Caki2 (cell line): ENCODE measurements around the gene TATDN2. TPM values are rescaled to one million over a fixed set of nuclear protein-coding genes. Genes with fewer than 3 reads are reported as not detected.

Experiments
- DNase-seq: peaks from one replicate; pipeline ENCODE4 v3.0.0-alpha.2; 2015; ENCODE audit warnings: low read depth
- in situ Hi-C: cut with HindIII; loops from 2 replicates; pipeline ENCODE4 v1.10.0; 2016; ENCODE audit warnings: low sequenced_read_pairs, low pct_unique_long_range_greater_than_20kb, mixed read lengths
- total RNA-seq: library from RNA; depleted of rRNA; stranded (reverse); fragments of >200 nt; shearing (Covaris generic); gene quantifications from 2 replicates; pipeline ENCODE4 v1.2.3, GENCODE V29; 2014; ENCODE audit warnings: low replicate concordance

TATDN2 gene
- total RNA-seq, 1 experiment from 2014 or later = 10.1 TPM

DNA sequence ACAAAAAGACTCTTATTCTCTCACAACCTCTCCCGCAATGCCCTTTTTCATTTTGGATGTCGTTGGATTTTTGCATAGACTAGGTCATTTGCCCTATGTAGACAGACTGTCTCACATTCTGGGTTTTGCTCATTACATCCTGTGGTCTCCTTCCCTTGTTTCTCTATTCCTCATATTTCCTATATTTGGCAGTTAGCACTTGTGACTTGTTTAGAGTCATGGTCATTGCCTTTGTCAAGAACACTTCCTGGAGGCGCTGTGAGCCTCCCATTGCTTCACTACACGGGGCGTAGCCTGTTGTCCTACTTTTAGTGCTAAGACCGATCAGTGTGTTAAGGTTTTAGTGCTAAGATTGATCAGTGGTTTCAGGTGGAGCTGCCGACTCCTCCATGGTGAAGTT is 16.1 kb upstream of the TATDN2 start:
- no peak for DNase-seq
- in situ Hi-C loops = no loop called here

- in situ Hi-C loops = no loop called here
Measured at GRCh38 chr3:10233988-10234387, 14.3 kb upstream of the TATDN2 start.

DNA sequence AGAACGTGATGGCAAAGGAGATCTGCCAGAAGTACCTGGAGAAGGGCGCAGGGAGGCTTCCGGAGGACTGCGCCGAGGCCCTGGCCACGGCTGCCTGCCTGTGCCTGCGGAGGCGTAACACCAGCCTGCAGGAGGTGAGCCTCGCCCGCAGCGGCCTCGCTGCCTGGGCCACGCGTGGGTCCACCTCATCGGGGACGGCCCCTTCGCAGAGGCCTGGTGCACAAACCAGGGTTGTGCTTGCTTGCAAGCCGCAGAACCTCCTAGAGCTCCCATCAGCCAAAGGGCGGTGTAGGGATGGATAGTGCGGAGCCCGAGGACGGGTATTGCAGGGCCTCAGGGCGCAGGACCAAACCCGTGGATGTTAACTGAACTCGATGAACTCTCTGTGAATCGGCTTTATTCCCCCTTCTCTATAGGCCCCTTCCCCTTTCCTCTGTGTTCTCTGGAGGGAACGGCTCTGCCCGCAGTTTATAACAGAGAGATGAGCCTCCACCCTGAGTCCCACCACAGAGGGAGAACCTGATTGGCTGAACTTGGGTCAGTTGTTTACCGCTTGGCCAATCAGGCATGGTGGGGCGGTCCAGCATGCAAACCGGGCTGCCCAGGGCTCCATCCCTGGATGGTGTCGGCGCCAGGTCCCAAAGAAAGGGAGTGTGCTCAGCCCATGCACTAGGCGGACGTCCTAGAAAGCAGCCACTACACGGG is 13.6 kb upstream of the TATDN2 start:
- no peak for DNase-seq
- in situ Hi-C loops = no loop called here

More at GRCh38 chr3:10233988-10234387, 14.3 kb upstream of the TATDN2 start:
- DNase-seq = no peak

DNA sequence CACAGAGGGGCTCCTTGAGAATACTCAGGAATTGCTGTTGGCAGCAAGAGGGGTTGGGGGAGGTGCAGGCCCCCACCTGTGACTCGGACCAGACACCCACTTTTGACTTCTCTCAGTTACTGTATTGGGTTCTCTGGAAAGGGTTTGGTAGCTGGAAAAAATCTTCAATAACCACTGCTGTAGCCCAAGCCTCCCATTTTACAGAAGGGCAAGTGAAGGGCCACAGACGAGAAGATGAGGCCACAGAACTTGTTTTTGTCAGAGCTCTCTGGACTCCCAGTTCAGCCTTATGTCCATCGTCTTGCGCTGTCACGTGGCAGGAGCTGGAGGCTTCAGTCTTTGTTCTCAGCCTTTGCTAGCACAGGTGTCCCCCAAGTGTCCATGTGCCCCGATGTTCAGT is 12.7 kb upstream of the TATDN2 start:
- in situ Hi-C loops = no loop called here
- DNase-seq = no peak

DNA sequence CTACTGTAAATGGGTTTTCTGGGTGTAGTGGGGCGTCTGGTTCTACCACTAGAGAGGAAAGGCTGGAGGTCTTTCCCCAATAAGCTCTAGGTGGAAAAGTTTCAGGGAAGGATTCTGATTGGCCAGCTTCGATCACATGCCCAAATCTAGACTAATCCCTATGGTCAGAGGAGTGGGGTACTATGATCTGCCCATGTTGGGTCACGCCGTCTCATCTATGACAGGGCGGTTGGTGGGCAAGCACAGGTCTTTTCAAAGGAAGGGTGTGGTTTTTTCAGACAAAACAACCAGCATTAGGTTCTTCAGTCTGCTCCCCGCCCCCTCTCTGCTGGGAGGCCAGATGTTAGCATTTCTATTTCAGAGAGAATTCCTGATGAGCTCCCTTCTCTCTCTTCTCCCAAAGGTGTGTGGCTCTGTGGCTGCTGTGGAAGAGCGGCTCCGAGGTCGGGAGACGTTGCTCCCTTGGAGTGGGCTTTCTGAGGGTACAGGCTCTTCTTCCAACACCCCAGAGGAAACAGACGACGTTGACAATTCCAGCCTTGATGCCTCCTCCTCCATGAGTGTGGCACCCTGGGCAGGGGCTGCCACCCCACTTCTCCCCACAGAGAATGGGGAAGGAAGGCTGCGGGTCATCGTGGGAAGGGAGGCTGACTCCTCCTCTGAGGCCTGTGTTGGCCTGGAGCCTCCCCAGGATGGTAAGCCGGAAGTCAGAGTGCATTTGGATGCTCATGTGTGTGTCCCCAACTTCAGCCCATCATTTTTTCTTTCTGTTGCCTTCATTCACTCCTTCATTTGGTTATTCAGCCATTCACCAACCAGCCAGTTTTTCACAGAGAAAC is 9.7 kb upstream of the TATDN2 start:
- no peak for DNase-seq
- in situ Hi-C loops = no loop called here

GRCh38 chr3:10240799-10241198 is 7.5 kb upstream of the TATDN2 start:
- in situ Hi-C loops = no loop called here
- DNase-seq = no peak

DNA sequence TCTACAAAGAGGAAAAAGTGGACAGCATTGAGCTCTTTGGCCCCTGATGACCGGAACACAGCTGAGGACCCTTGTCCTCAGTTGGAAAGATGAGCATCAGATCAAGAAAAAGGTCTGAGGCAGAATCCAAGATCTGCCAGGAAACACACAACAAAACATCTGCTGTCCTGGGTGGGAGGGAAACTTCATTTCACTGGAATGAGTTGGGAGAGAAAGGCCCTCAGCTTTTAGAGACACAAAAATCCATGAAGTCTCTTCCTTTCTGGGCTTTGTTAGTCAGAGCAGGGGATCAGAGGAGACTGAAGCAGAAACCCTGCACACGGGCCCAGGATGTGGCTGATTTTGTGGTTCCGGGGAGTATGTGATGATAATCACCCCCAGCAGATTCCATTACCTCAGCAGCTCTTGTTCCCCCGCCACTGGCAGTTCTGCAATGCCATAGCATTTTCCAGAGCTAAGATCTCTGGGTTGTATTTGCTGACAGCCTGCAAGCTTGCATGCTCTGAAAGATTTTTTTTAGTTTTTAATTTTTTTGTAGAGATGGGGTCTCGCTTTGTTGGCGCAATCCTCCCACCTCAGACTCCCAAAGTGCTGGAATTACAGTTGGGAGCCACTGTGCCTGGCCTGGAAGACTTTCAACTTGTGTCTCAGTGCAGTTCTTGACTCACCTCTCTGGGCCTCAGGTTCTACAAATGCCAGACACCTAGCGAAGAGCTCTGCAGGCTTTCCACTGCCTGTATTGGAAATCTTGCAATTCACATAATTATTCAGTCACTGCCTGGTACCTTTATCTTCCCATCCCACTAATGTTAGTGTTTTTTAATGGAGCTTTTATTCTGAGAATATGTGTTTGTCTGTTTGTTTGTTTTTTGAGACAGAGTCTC is 5.8 kb upstream of the TATDN2 start:
- DNase-seq = no peak
- in situ Hi-C loops = no loop called here

- no peak for DNase-seq
- in situ Hi-C loops = no loop called here
Measured at GRCh38 chr3:10244009-10244408, 4.2 kb upstream of the TATDN2 start.

- DNase-seq = no peak
- in situ Hi-C loops = no loop called here
Measured at GRCh38 chr3:10245081-10245712, 3.1 kb upstream of the TATDN2 start.

DNA sequence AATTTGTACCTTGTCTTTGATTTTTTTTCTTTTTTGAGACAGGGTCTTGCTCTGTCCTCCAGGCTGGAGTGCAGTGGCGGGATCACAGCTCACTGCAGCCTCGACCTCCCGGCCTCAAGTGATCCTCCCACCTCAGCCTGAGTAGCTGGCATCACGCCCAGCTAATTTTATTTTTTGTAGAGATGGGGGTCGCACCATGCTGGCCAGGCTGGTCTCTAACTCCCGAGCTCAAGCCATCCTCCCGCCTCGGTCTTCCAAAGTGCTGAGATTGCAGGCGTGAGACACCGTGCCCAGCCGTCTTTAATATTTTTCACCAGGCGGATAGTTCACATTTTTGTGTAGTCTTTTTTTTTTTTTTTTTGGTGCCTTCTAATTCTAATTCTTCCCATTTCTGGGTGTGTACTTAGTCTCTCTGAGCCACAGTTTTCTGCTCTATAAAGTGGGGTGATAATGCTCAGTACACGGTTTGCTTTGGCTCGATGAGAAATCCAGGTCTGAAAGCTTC is 528 bp upstream of the TATDN2 start:
- no peak for DNase-seq
- in situ Hi-C loops = no loop called here

GRCh38 chr3:10248984-10249748 is 907 bp downstream of the TATDN2 start:
- in situ Hi-C loops = no loop called here
- no peak for DNase-seq

GRCh38 chr3:10249833-10250232 is 1.6 kb downstream of the TATDN2 start:
- in situ Hi-C loops = no loop called here
- DNase-seq = no peak

DNA sequence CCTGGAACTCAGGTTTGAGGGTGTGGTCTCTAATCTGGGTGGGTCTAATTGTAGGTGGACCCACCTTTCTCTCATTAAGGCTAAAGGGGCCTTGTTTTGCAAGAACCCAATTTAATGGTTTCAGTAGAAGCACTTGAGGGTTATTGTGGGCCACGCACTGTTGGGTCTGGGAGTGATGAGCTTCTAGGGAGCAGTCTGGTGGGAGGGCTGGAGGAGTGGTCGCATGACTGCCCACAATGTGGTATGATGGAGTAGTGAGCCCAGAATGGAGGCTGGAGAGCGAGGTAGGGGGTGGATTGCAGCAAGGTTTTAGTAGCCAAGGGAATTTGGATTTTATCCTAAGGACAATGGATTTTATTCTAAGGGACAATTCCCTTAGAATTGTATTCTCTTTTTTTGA is 2.7 kb downstream of the TATDN2 start:
- in situ Hi-C loops = no loop called here
- no peak for DNase-seq

- no peak for DNase-seq
- in situ Hi-C loops = no loop called here
Measured at GRCh38 chr3:10253731-10254130, 5.5 kb downstream of the TATDN2 start.

- DNase-seq = no peak
- in situ Hi-C loops = no loop called here
Measured at GRCh38 chr3:10255835-10256234, 7.6 kb downstream of the TATDN2 start.

GRCh38 chr3:10259036-10259435 is 10.8 kb downstream of the TATDN2 start:
- DNase-seq = no peak
- in situ Hi-C loops = no loop called here

DNA sequence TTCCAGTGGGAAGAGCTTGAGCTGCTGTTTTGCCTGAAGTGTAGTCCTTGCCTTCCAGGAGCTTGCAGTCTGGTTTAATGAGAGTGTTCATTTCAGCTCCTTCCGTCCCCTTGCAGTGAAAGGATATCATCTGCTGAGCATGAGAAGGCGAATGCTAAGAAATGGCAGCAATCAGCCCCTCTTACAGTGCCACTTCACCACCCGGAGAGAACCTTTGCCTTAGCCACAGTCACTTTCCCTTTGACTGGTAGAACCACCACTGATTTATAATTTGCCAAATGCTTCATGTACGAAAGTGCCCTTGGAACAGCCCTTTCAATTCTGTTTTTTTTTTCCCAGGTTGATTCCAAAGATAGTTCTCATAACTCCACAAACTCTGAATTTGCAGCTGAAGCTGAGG is 11.5 kb downstream of the TATDN2 start:
- no peak for DNase-seq
- in situ Hi-C loops = no loop called here
